Measurements from ENCODE around the gene EPO. TPM values are rescaled to one million over a fixed set of nuclear protein-coding genes. Genes with fewer than 3 reads are reported as not detected.
A peak's percentile ranks its signal among the peaks of the same experiment; 100 is the strongest.

Gene EPO
- total and polyA plus RNA-seq, 3 experiments from 2014 or later: 0.22 TPM; not detected in 2

DNA sequence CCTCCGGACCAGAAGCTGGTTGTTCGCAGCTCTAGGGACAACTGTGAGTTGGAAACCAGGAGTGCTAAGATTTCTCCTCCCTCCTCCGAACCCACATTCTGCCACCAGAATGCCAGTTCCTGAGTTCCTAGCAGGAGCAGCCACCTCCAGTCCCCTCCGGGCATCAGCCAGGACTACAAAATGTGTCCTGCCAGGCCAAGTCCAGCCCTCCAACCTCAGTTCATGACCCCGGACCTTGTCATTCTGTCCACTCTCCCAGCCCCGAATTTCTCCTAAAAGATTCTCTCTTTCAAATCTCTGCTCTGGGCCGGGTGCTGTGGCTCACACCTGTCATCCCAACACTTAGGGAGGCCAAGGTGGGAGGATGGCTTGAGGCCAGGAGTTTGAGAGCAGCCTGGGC is 15.5 kb downstream of the EPO start:
- Histone ChIP-seq H3K27me3 (ENCODE audit: insufficient read depth, low read length, poor library complexity, severe bottlenecking) (no peaks in the 10 kb centered on the region), H3K4me3 (ENCODE audit: low read length) (no peak overlapping the region), H3K4me1 (ENCODE audit: insufficient read depth, low read length) (no peaks in the 10 kb centered on the region), H3K27ac (ENCODE audit: low read depth, low read length) (no peak overlapping the region), H3K9me3 (ENCODE audit: low read length) (no peaks in the 10 kb centered on the region), H3K36me3 (ENCODE audit: insufficient read depth, low read length) (no peaks in the 10 kb centered on the region)
- H3K36me3 Mint-ChIP-seq: no peaks in the 10 kb centered on the region
- no peak overlapping the region for H3K27ac Mint-ChIP-seq
- H3K9me3 Mint-ChIP-seq: no peaks in the 10 kb centered on the region
- ChIA-PET POLR2A (no interaction called here), CTCF (no interaction called here)
- peaks cover 6 to 10% of the 10 kb centered on the region in 2 donors for H3K27me3 Mint-ChIP-seq
- H3K4me3 Mint-ChIP-seq: no peak overlapping the region
- DNase-seq: peak in 1 of 5 donors; percentile 2
- no peaks in the 10 kb centered on the region for H3K4me1 Mint-ChIP-seq

DNA sequence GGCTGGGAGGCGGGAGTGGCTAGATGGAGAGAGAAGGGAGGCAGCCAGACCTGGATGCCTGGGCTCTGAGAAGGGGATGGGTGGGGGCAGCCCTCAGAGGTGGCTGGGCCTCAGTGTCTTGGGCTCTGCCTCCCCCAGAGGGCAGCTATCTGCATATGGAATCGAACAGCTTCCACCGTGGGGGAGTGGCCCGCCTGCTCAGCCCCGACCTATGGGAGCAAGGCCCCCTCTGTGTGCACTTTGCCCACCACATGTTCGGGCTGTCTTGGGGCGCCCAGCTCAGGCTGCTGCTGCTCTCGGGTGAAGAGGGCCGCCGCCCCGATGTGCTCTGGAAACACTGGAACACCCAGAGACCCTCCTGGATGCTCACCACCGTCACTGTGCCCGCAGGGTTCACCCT is 16.4 kb downstream of the EPO start:
- no peak for DNase-seq
- no peak overlapping the region for H3K27ac ChIP-seq (ENCODE audit: low read depth, low read length)
- Mint-ChIP-seq H3K9me3 (no peaks in the 10 kb centered on the region), H3K27me3 (peaks cover 6 to 10% of the 10 kb centered on the region in 2 donors), H3K36me3 (no peaks in the 10 kb centered on the region), H3K4me3 (no peak overlapping the region), H3K4me1 (no peaks in the 10 kb centered on the region), H3K27ac (no peak overlapping the region)
- no peaks in the 10 kb centered on the region for H3K36me3 ChIP-seq (ENCODE audit: insufficient read depth, low read length)
- CTCF ChIA-PET: no interaction called here
- POLR2A ChIA-PET: no interaction called here
- no peaks in the 10 kb centered on the region for H3K9me3 ChIP-seq (ENCODE audit: low read length)
- no peak overlapping the region for H3K4me3 ChIP-seq (ENCODE audit: low read length)
- no peaks in the 10 kb centered on the region for H3K27me3 ChIP-seq (ENCODE audit: insufficient read depth, low read length, poor library complexity, severe bottlenecking)
- H3K4me1 ChIP-seq (ENCODE audit: insufficient read depth, low read length): no peaks in the 10 kb centered on the region

DNA sequence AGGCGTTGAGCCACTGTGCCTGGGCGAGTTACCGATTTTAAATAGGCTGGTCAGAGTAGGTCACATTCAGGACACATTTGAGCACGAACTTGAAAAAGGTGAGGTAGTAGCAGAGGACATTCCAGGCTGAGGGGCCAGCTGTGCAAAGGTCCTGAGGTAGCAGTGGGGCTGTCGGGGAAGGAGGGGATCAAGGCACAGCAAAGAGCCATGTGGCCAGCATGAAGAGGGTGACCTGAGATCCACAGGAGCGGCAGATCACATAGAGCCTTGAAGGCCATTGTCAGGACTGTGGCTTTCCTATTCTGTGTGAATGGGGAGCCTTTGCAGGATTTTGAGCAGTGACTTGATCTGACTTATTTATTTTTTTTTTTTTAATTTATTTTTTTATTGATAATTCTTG is 19.7 kb downstream of the EPO start:
- peaks cover 0 to under 1% (median 0%) of the 10 kb centered on the region in 3 donors for H3K4me1 Mint-ChIP-seq
- no peak for DNase-seq
- Histone ChIP-seq H3K27me3 (ENCODE audit: insufficient read depth, low read length, poor library complexity, severe bottlenecking) (no peaks in the 10 kb centered on the region), H3K4me1 (ENCODE audit: insufficient read depth, low read length) (no peaks in the 10 kb centered on the region), H3K4me3 (ENCODE audit: low read length) (no peak overlapping the region), H3K36me3 (ENCODE audit: insufficient read depth, low read length) (no peaks in the 10 kb centered on the region), H3K27ac (ENCODE audit: low read depth, low read length) (no peak overlapping the region), H3K9me3 (ENCODE audit: low read length) (no peaks in the 10 kb centered on the region)
- ChIA-PET POLR2A (no interaction called here), CTCF (no interaction called here)
- peaks cover 8% of the 10 kb centered on the region in 2 donors for H3K27me3 Mint-ChIP-seq
- H3K4me3 Mint-ChIP-seq: no peak overlapping the region
- peaks cover 0 to 1% (median 0%) of the 10 kb centered on the region in 3 donors for H3K36me3 Mint-ChIP-seq
- peaks cover 0 to 3% (median 0%) of the 10 kb centered on the region in 5 donors for H3K9me3 Mint-ChIP-seq
- H3K27ac Mint-ChIP-seq: no peak overlapping the region

DNA sequence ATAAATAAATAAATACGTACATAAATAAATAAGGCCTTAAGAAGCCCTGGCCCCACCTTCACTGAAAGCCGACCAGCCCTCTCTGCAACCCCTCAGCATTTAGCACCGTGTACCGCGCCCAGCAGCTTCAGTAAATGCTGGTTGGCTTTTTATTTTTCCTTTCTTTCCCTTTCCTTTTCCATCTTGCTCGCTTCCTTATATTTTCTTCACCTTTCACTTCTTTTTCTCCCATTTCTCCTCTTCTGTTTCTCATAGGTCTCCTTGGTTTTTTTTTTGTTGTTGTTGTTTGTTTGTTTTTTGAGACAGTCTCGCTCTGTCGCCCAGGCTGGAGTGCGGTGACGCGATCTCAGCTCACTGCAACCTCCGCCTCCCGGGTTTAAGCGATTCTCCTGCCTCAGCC is 24.3 kb downstream of the EPO start:
- Histone ChIP-seq H3K27me3 (ENCODE audit: insufficient read depth, low read length, poor library complexity, severe bottlenecking) (no peaks in the 10 kb centered on the region), H3K27ac (ENCODE audit: low read depth, low read length) (no peak overlapping the region), H3K4me1 (ENCODE audit: insufficient read depth, low read length) (no peaks in the 10 kb centered on the region), H3K36me3 (ENCODE audit: insufficient read depth, low read length) (no peaks in the 10 kb centered on the region), H3K9me3 (ENCODE audit: low read length) (no peaks in the 10 kb centered on the region), H3K4me3 (ENCODE audit: low read length) (no peak overlapping the region)
- Mint-ChIP-seq H3K27me3 (peaks cover 21 to 34% of the 10 kb centered on the region in 2 donors), H3K36me3 (peaks cover 0 to 1% (median 0%) of the 10 kb centered on the region in 3 donors), H3K4me1 (peaks cover 0 to 5% (median 2%) of the 10 kb centered on the region in 3 donors), H3K9me3 (peaks cover 0 to 3% (median 0%) of the 10 kb centered on the region in 5 donors), H3K4me3 (no peak overlapping the region), H3K27ac (no peak overlapping the region)
- ChIA-PET POLR2A (no interaction called here), CTCF (no interaction called here)
- DNase-seq: no peak

DNA sequence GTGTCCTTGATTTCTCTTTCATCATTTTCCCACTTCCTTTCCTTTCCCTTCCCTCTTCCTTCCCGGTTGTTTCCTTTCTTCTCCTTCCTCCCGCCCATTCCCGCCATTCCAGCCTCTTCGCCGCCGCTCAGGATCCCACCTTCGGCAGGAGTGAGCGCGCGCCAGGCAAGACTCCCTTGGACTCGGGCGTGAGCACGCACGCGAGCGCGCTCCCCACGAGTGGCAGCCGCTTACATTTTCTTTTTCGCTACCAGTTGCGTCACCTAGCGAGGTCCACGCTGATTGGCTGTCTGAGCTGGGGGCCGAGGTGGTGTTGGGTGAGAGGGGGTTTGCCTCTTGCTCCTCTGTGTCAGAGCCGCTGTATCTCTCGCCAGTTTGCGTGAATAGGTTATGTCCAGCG is 24.9 kb downstream of the EPO start:
- Mint-ChIP-seq H3K4me1 (peaks cover 0 to 5% (median 2%) of the 10 kb centered on the region in 3 donors), H3K27me3 (peaks cover 24 to 36% of the 10 kb centered on the region in 2 donors), H3K9me3 (peaks cover 0 to 3% (median 0%) of the 10 kb centered on the region in 5 donors), H3K4me3 (peak overlapping the region in 5 of 7 donors; percentile 45 to 76 (median 52)), H3K27ac (peak overlapping the region in 1 of 8 donors; percentile 29), H3K36me3 (peaks cover 0 to 1% (median 0%) of the 10 kb centered on the region in 3 donors)
- ChIA-PET CTCF (no interaction called here), POLR2A (no interaction called here)
- no peak overlapping the region for H3K27ac ChIP-seq (ENCODE audit: low read depth, low read length)
- H3K27me3 ChIP-seq (ENCODE audit: insufficient read depth, low read length, poor library complexity, severe bottlenecking): no peaks in the 10 kb centered on the region
- no peaks in the 10 kb centered on the region for H3K4me1 ChIP-seq (ENCODE audit: insufficient read depth, low read length)
- peak in 2 of 5 donors; percentile 5 to 54 for DNase-seq
- no peaks in the 10 kb centered on the region for H3K36me3 ChIP-seq (ENCODE audit: insufficient read depth, low read length)
- no peak overlapping the region for H3K4me3 ChIP-seq (ENCODE audit: low read length)
- no peaks in the 10 kb centered on the region for H3K9me3 ChIP-seq (ENCODE audit: low read length)

DNA sequence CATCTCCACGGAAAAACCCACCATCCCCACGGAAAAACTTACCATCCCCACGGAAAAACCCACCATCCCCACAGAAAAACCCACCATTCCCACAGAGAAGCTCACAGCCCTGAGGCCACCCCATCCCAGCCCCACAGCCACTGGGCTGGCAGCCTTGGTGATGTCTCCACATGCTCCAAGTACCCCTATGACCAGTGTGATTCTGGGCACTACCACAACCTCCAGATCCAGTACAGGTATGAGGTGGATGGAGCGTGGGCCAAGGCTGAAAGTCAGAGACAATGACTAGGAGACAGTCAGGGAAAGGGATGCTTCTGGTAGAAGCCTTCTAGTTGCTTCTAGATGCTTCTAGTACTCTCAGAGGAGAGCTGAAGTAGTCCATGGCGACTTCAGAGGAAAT is 32.7 kb downstream of the EPO start:
- POLR2A ChIA-PET: no interaction called here
- DNase-seq: no peak
- no peak overlapping the region for H3K4me3 Mint-ChIP-seq
- no peaks in the 10 kb centered on the region for H3K4me1 Mint-ChIP-seq
- H3K36me3 Mint-ChIP-seq: no peaks in the 10 kb centered on the region
- H3K27ac ChIP-seq (ENCODE audit: low read depth, low read length): no peak overlapping the region
- no peaks in the 10 kb centered on the region for H3K36me3 ChIP-seq (ENCODE audit: insufficient read depth, low read length)
- H3K4me1 ChIP-seq (ENCODE audit: insufficient read depth, low read length): no peaks in the 10 kb centered on the region
- H3K4me3 ChIP-seq (ENCODE audit: low read length): no peak overlapping the region
- no peaks in the 10 kb centered on the region for H3K9me3 Mint-ChIP-seq
- no peaks in the 10 kb centered on the region for H3K27me3 ChIP-seq (ENCODE audit: insufficient read depth, low read length, poor library complexity, severe bottlenecking)
- CTCF ChIA-PET: no interaction called here
- peak overlapping the region in 1 of 8 donors; percentile 47 for H3K27ac Mint-ChIP-seq
- peaks cover 17 to 34% of the 10 kb centered on the region in 2 donors for H3K27me3 Mint-ChIP-seq
- H3K9me3 ChIP-seq (ENCODE audit: low read length): no peaks in the 10 kb centered on the region

DNA sequence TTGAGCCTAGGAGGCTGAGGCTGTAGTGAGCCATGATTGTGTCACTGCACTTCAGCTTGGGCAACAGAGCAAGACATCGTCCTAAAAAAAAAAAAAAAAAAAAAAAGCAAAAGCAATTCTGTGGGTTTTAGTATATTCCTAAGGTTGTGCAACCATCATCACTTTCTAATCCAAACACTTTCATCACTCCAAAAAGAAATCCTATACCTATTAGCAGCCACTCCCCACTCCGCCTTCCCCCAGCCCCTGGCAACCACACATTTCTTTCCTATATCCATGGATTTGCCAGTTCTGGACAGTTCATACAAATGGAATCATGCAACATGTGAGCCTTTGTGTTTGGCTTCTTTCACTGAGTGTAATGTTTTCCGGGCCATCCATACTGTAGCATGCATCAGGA is 33.5 kb downstream of the EPO start:
- no peaks in the 10 kb centered on the region for H3K4me1 Mint-ChIP-seq
- POLR2A ChIA-PET: no interaction called here
- no peaks in the 10 kb centered on the region for H3K36me3 Mint-ChIP-seq

DNA sequence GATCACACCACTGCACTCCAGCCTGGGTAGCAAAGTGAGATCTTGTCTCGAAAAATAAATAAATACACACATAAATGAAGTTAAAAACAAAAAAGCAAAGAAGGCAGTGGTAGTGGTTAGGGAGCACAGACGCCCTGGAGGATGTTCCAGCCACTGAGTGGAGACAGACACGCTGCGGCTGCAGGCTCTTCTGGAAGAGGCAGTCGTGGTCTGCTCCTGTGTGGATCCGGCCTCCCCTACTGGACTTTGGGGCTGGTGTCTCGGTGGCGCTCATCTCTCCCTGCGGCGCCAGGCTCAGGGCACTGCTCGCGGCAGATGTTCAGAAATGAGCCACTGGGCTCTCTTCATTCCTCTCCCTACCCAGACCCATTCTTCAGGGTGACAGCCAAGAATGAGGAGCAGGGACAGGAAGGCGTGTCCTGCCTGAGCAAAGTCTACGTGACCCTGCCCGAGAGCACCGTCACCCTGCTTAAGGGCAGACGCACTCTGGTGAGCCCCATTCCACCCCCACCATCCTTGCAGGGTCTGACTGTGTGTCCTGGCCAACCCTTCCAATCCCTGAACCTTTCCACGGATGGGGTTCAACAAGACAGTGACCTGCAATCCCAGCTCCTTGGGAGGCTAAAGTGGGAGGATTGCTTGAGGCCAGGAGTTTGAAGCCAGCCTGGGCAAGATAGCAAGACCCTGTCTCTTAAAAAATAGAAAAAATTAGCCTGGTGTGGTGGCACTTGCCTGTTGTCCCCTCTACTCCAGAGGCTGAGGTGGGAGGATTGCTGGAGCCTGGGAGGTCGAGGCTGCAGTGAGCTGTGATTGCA is 39.3 kb downstream of the EPO start:
- Histone ChIP-seq H3K36me3 (ENCODE audit: insufficient read depth, low read length) (no peaks in the 10 kb centered on the region), H3K27me3 (ENCODE audit: insufficient read depth, low read length, poor library complexity, severe bottlenecking) (no peaks in the 10 kb centered on the region), H3K4me3 (ENCODE audit: low read length) (no peak overlapping the region), H3K9me3 (ENCODE audit: low read length) (no peaks in the 10 kb centered on the region), H3K27ac (ENCODE audit: low read depth, low read length) (no peak overlapping the region), H3K4me1 (ENCODE audit: insufficient read depth, low read length) (no peaks in the 10 kb centered on the region)
- Mint-ChIP-seq H3K27me3 (peaks cover 3 to 7% of the 10 kb centered on the region in 2 donors), H3K4me1 (no peaks in the 10 kb centered on the region), H3K9me3 (no peaks in the 10 kb centered on the region), H3K4me3 (no peak overlapping the region), H3K27ac (peak overlapping the region in 1 of 8 donors; percentile 17), H3K36me3 (no peaks in the 10 kb centered on the region)
- no peak for DNase-seq
- CTCF ChIA-PET: no interaction called here
- POLR2A ChIA-PET: no interaction called here

More for the DNA sequence above, 33.5 kb downstream of the EPO start:
- CTCF ChIA-PET: no interaction called here
- Mint-ChIP-seq H3K9me3 (no peaks in the 10 kb centered on the region), H3K27ac (no peak overlapping the region), H3K4me3 (no peak overlapping the region), H3K27me3 (peaks cover 17 to 28% of the 10 kb centered on the region in 2 donors)
- no peaks in the 10 kb centered on the region for H3K4me1 ChIP-seq (ENCODE audit: insufficient read depth, low read length)
- no peaks in the 10 kb centered on the region for H3K9me3 ChIP-seq (ENCODE audit: low read length)
- no peak overlapping the region for H3K4me3 ChIP-seq (ENCODE audit: low read length)
- H3K27me3 ChIP-seq (ENCODE audit: insufficient read depth, low read length, poor library complexity, severe bottlenecking): no peaks in the 10 kb centered on the region
- H3K27ac ChIP-seq (ENCODE audit: low read depth, low read length): no peak overlapping the region
- DNase-seq: no peak
- no peaks in the 10 kb centered on the region for H3K36me3 ChIP-seq (ENCODE audit: insufficient read depth, low read length)
